Epithelial cell of esophagus (primary cell): ENCODE measurements around the gene PHYKPL.
"Not testable (repeated sequence)": the region's sequence is repeated elsewhere in the genome, so short reads cannot be mapped to it uniquely, and the experiment has no call there.

Experiments used
- DNase-seq: peaks from one replicate; pipeline ENCODE4 v3.0.0; 2010; ENCODE audit warnings: low read depth
- H3K4me3 ChIP-seq: 2 replicates; pipeline ENCODE4 v1.5.1; 2011; ENCODE audit warnings: mild to moderate bottlenecking, low read length, control low read depth
- CTCF ChIP-seq: IDR thresholded peaks from 2 replicates; pipeline ENCODE4 v1.5.1; 2011; ENCODE audit warnings: low read depth, mild to moderate bottlenecking, low read length, control low read depth, inconsistent platforms; ENCODE audit not compliant: insufficient read depth; ENCODE audit errors: missing control alignments

The PHYKPL gene

GRCh38 chr5:178265746-178266145 lies 33.1 kb upstream of the PHYKPL start:
- TF ChIP-seq CTCF = no peak
- no peak for DNase-seq
- H3K4me3 ChIP-seq = no peak overlapping the region

DNA sequence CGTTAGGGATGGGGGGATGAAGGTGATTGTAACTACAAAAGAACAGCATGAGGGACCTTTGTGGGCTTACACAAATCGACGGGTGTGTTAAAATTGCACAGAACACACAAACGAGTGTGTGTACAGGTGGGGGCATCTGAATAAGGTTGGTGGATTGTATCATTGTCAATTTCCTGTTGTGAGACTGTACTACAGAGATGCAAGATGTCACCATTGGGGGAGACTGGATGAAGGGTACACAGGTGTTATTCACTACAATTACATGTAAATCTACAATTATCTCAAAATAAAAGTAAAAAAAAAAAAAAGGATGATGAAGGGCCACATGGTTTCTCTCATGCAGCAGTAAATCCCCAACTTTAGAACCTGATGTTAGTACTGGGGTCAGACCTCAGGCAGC lies 31.4 kb upstream of the PHYKPL start:
- DNase-seq = no peak
- no peak for TF ChIP-seq CTCF
- H3K4me3 ChIP-seq = no peak overlapping the region

- no peak overlapping the region for H3K4me3 ChIP-seq
- DNase-seq = no peak
- no peak for TF ChIP-seq CTCF
These were observed 29.3 kb upstream of the PHYKPL start for GRCh38 chr5:178261666-178262600.

GRCh38 chr5:178259623-178260536 lies 27.3 kb upstream of the PHYKPL start:
- no peak for DNase-seq
- no peak overlapping the region for H3K4me3 ChIP-seq
- TF ChIP-seq CTCF = no peak

GRCh38 chr5:178257650-178258049 lies 25.0 kb upstream of the PHYKPL start:
- no peak overlapping the region for H3K4me3 ChIP-seq
- TF ChIP-seq CTCF = no peak
- no peak for DNase-seq

GRCh38 chr5:178256746-178257145 lies 24.1 kb upstream of the PHYKPL start:
- H3K4me3 ChIP-seq = no peak overlapping the region
- no peak for TF ChIP-seq CTCF
- DNase-seq = no peak

GRCh38 chr5:178253632-178254031 lies 21.0 kb upstream of the PHYKPL start:
- not testable (repeated sequence) for H3K4me3 ChIP-seq, DNase-seq
